H1 (cell line): ENCODE measurements around the gene NDUFB2. TPM values are rescaled to one million over a fixed set of nuclear protein-coding genes. Genes with fewer than 3 reads are reported as not detected.

Experiments used
- CTCF ChIA-PET: fragments of 300-600 bp; sonication (Branson Sonifier 250); formaldehyde crosslinking; loops from one replicate; lab custom pipeline; 2021; ENCODE audit not compliant: partially characterized antibody; lab: Charles Lee
- POLR2A ChIA-PET: fragments of 300-600 bp; sonication (Branson Sonifier 250); formaldehyde crosslinking; loops from one replicate; lab custom pipeline; 2021; ENCODE audit warnings: inconsistent platforms; ENCODE audit not compliant: partially characterized antibody; lab: Charles Lee
- DNase-seq, 2 experiments: peaks; one replicate each; pipeline versions ENCODE4 v3.0.0 to v3.0.0-alpha.2; 2010 to 2022; ENCODE audit warnings: low spot score in 2 of 2, low read depth in 1 of 2, mixed read lengths in 1 of 2
- FAIRE-seq: peaks from 2 replicates; lab custom pipeline; 2011; peaks lifted over from hg19 to GRCh38; lab: Jason Lieb, UNC
- H2AFZ ChIP-seq: 2 replicates; pipeline ENCODE4 v1.8.1; 2012; ENCODE audit warnings: low read length, inconsistent platforms
- H2AK5ac ChIP-seq: 2 replicates; pipeline ENCODE4 v1.6.1; 2013; ENCODE audit warnings: low read depth, low read length
- H2BK120ac ChIP-seq: replicated peaks from 2 replicates; pipeline ENCODE3; 2013; ENCODE audit warnings: low read depth, low read length, inconsistent platforms
- H2BK12ac ChIP-seq: 2 replicates; pipeline ENCODE4 v1.6.1; 2013; ENCODE audit warnings: low read depth, low read length
- H2BK15ac ChIP-seq: 2 replicates; pipeline ENCODE4 v1.6.1; 2013; ENCODE audit warnings: low read length
- H2BK20ac ChIP-seq: 2 replicates; pipeline ENCODE4 v1.6.1; 2013; ENCODE audit warnings: low read length
- H2BK5ac ChIP-seq: 2 replicates; pipeline ENCODE4 v1.6.1; 2013; ENCODE audit warnings: low read depth, low read length
- H3K14ac ChIP-seq: 2 replicates; pipeline ENCODE4 v1.6.1; 2013; ENCODE audit warnings: inconsistent platforms; ENCODE audit not compliant: insufficient read length
- H3K18ac ChIP-seq: 2 replicates; pipeline ENCODE4 v1.6.1; 2013; ENCODE audit warnings: low read length; ENCODE audit errors: extremely low read depth
- H3K23ac ChIP-seq: 2 replicates; pipeline ENCODE4 v1.6.1; 2013; ENCODE audit warnings: inconsistent platforms; ENCODE audit not compliant: insufficient read length
- H3K23me2 ChIP-seq: 2 replicates; pipeline ENCODE4 v1.6.1; 2013; ENCODE audit warnings: low read depth, low read length
- H3K27ac ChIP-seq: 2 replicates; pipeline ENCODE4 v1.6.1; 2011; ENCODE audit warnings: low read depth, low read length, inconsistent platforms
- H3K27me3 ChIP-seq, 4 experiments: replicated peaks in 1 of 4; 1 replicate in 1 of 4; 2 replicates in 3 of 4; pipeline versions ENCODE4 v1.6.1 to v1.8.1; 2011 to 2013; ENCODE audit warnings: low read length in 3 of 4, mild to moderate bottlenecking in 3 of 4, inconsistent platforms in 2 of 4, mixed read lengths in 2 of 4, moderate library complexity in 1 of 4; ENCODE audit not compliant: control insufficient read depth in 3 of 4, insufficient read depth in 3 of 4; ENCODE audit errors: extremely low read depth in 1 of 4
- H3K36me3 ChIP-seq, 4 experiments: 2 replicates each; pipeline versions ENCODE4 v1.6.1 to v1.8.1; 2011 to 2013; ENCODE audit warnings: mild to moderate bottlenecking in 4 of 4, low read length in 3 of 4, moderate library complexity in 2 of 4, control low read depth in 1 of 4, inconsistent platforms in 1 of 4; ENCODE audit not compliant: insufficient read depth in 4 of 4, control insufficient read depth in 2 of 4
- H3K4ac ChIP-seq: replicated peaks from 2 replicates; pipeline ENCODE3; 2013; ENCODE audit warnings: low read length, low read depth, mixed read lengths, inconsistent platforms; ENCODE audit not compliant: insufficient read length
- H3K4me1 ChIP-seq, 4 experiments: replicated peaks in 1 of 4; 1 replicate in 1 of 4; 2 replicates in 3 of 4; pipeline versions ENCODE4 v1.6.1 to v1.8.1; 2011 to 2013; ENCODE audit warnings: low read length in 3 of 4, inconsistent platforms in 2 of 4, mixed read lengths in 1 of 4; ENCODE audit not compliant: insufficient read depth in 4 of 4, control insufficient read depth in 3 of 4
- H3K4me2 ChIP-seq, 2 experiments: 2 replicates each; pipeline versions ENCODE4 v1.6.1 to v1.8.1; 2011 to 2013; ENCODE audit warnings: low read depth in 2 of 2, low read length in 2 of 2, control low read depth in 1 of 2, inconsistent platforms in 1 of 2, mild to moderate bottlenecking in 1 of 2; ENCODE audit not compliant: insufficient read depth in 1 of 2
- H3K4me3 ChIP-seq, 4 experiments: fragments of 200-600, 300-600 bp in 1 of 4; sonication (generic), shearing (Covaris generic), sonication (Bioruptor Twin) in 1 of 4; 2 replicates each; pipeline versions ENCODE4 v1.5.1 to v1.8.1; 2011 to 2016; ENCODE audit warnings: low read length in 4 of 4, low read depth in 3 of 4, control low read depth in 2 of 4, inconsistent platforms in 2 of 4, mild to moderate bottlenecking in 2 of 4, mixed read lengths in 1 of 4, moderate library complexity in 1 of 4; ENCODE audit not compliant: insufficient read depth in 2 of 4; ENCODE audit errors: extremely low read depth in 1 of 4
- H3K56ac ChIP-seq: replicated peaks from 2 replicates; pipeline ENCODE3; 2013; ENCODE audit warnings: low read depth, mild to moderate bottlenecking, mixed read lengths, low read length, inconsistent platforms; ENCODE audit not compliant: insufficient read length
- H3K79me1 ChIP-seq: 2 replicates; pipeline ENCODE4 v1.6.1; 2013; ENCODE audit warnings: low read depth, low read length, control low read depth
- H3K79me2 ChIP-seq, 2 experiments: 2 replicates each; pipeline versions ENCODE4 v1.6.1 to v1.8.1; 2012 to 2013; ENCODE audit warnings: low read length in 2 of 2, mild to moderate bottlenecking in 2 of 2, inconsistent platforms in 1 of 2; ENCODE audit not compliant: insufficient read depth in 2 of 2, control insufficient read depth in 1 of 2
- H3K9ac ChIP-seq, 4 experiments: replicated peaks in 1 of 4; 1 replicate in 1 of 4; 2 replicates in 3 of 4; pipeline versions ENCODE4 v1.6.1 to v1.8.1; 2011 to 2013; ENCODE audit warnings: low read depth in 3 of 4, low read length in 3 of 4, control low read depth in 2 of 4, mild to moderate bottlenecking in 2 of 4, moderate library complexity in 2 of 4, inconsistent platforms in 1 of 4; ENCODE audit errors: extremely low read depth in 1 of 4
- H3K9me3 ChIP-seq, 2 experiments: 2 replicates each; pipeline versions ENCODE4 v1.6.1 to v1.8.1; 2012 to 2013; ENCODE audit warnings: mild to moderate bottlenecking in 2 of 2, moderate library complexity in 2 of 2, control low read depth in 1 of 2, inconsistent platforms in 1 of 2, low read depth in 1 of 2, low read length in 1 of 2, mixed read lengths in 1 of 2; ENCODE audit not compliant: insufficient read depth in 2 of 2
- H4K20me1 ChIP-seq, 2 experiments: replicated peaks in 1 of 2; 2 replicates each; pipeline versions ENCODE3 to v1.8.1; 2011 to 2013; ENCODE audit warnings: inconsistent platforms in 2 of 2, low read length in 2 of 2, mild to moderate bottlenecking in 1 of 2; ENCODE audit not compliant: insufficient read depth in 2 of 2, control insufficient read depth in 1 of 2
- H4K5ac ChIP-seq: 2 replicates; pipeline ENCODE4 v1.6.1; 2013; ENCODE audit warnings: low read length, low read depth, mixed read lengths, inconsistent platforms; ENCODE audit not compliant: insufficient read length
- H4K8ac ChIP-seq: 2 replicates; pipeline ENCODE4 v1.8.0; 2013; ENCODE audit warnings: mild to moderate bottlenecking, moderate library complexity, low read length, inconsistent platforms; ENCODE audit not compliant: insufficient read depth; ENCODE audit errors: extremely low read depth
- H4K91ac ChIP-seq: replicated peaks from 2 replicates; pipeline ENCODE3; 2013; ENCODE audit warnings: low read length, mixed read lengths, inconsistent platforms; ENCODE audit not compliant: insufficient read length
- NRF1 ChIP-seq: IDR thresholded peaks from 2 replicates; pipeline ENCODE4 v1.6.1; 2011; ENCODE audit warnings: mild to moderate bottlenecking, low read depth, low read length, improper control_type of control experiment
- WGBS, 2 experiments: shearing (Covaris generic) in 1 of 2; methylation state at CpG; one replicate each; pipeline versions ENCODE4 v1.1.6 to v1.1.7; 2013 to 2015; ENCODE audit warnings: low lambda C conversion rate in 2 of 2, mixed read lengths in 2 of 2, inconsistent platforms in 1 of 2, low coverage in 1 of 2, missing lambda C conversion rate in 1 of 2; ENCODE audit not compliant: insufficient replicate concordance in 2 of 2, insufficient coverage in 1 of 2, insufficient read length in 1 of 2; ENCODE audit errors: extremely low coverage in 1 of 2, missing lambda C conversion rate in 1 of 2; 5-methylcytosine and 5-hydroxymethylcytosine counted together
- polyA plus RNA-seq, 7 experiments: library from polyadenylated mRNA; depleted of rRNA in 3 of 7; stranded (reverse) in 5 of 7; unstranded in 2 of 7; fragments of >200 nt in 5 of 7; fragments of 200-250 nt in 2 of 7; gene quantifications; 1 replicate in 5 of 7; 2 replicates in 1 of 7; 4 replicates in 1 of 7; pipeline versions ENCODE4 v1.2.1 to v1.2.3, GENCODE V29; 2011 to 2013; ENCODE audit warnings: missing spikeins in 2 of 7, mixed read lengths in 2 of 7
- total RNA-seq: library from RNA; stranded (reverse); fragmentation: NEBNext Ultra II Directional; extraction: Animal tissue kit (Norgen Biotek cat#: 25700); gene quantifications from 2 replicates; pipeline ENCODE4 v1.2.1, GENCODE V29; 2021

The NDUFB2 gene
- total and polyA plus RNA-seq, 2 of the 8 experiments (the other 6 are each of a cell fraction or from before 2014, with no cell fraction given) = 168 to 881 TPM

GRCh38 chr7:140722254-140722653 is 25.7 kb downstream of the NDUFB2 start:
- Histone ChIP-seq H3K18ac (no peak overlapping the region), H3K4me2 (no peak overlapping the region), H2BK20ac (no peak overlapping the region), H3K79me1 (no peaks in the 10 kb centered on the region), H3K56ac (no peak overlapping the region), H3K4ac (no peak overlapping the region), H3K36me3 (peaks cover 0 to 5% (median 3%) of the 10 kb centered on the region in 4 experiments; a peak in 5 of 8 replicates), H4K20me1 (no peaks in the 10 kb centered on the region), H2BK12ac (no peak overlapping the region), H3K4me1 (no peaks in the 10 kb centered on the region), H2BK5ac (no peak overlapping the region), H3K27ac (no peak overlapping the region)
- no peak for FAIRE-seq
- WGBS, 2 experiments = 89% methylated on average over 1 of the region's 1 CpG; no CpG with 5 or more reads in 1 of the 2 experiments
- CTCF ChIA-PET = interaction anchor here (1.1 to 2.2 kb wide), 2 partner anchors 18 to 20 kb away, joined by 3 to 8 read pairs; no protein-coding TSS in a partner anchor
- TF ChIP-seq NRF1 = no peak
- TF ChIP-seq, all 59 proteins: peak for 0
- DNase-seq = no peak
- Histone ChIP-seq H3K4me3 (no peak overlapping the region), H2AK5ac (no peak overlapping the region), H3K79me2 (no peaks in the 10 kb centered on the region), H3K14ac (no peak overlapping the region), H2AFZ (no peak overlapping the region), H2BK15ac (no peak overlapping the region), H3K27me3 (no peaks in the 10 kb centered on the region), H4K5ac (no peak overlapping the region), H2BK120ac (no peak overlapping the region), H4K8ac (no peak overlapping the region), H3K23ac (no peak overlapping the region), H4K91ac (no peak overlapping the region), H3K9me3 (no peaks in the 10 kb centered on the region), H3K23me2 (no peaks in the 10 kb centered on the region), H3K9ac (no peak overlapping the region)
- POLR2A ChIA-PET = no interaction called here
